ENCODE data around the gene APC2.

DNA sequence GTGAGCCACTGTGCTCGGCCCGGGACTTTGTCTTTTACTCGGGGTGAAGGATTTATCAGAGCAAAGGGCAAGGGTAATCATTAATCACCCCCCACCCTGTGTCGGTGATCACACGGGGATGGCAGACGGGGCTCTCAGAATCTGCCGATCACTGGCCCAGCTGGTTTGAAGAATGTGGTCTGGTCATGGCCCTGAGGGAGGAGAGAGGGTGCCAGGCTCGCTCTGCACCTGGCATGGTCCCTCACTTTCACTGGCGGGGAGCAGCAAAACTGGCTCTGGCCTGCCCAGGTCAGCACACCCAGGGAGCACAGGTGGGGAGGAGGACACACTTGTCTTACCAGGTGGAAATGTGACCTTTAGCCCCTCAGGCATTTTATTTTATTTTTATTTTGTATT lies 51.3 kb downstream of the APC2 start:
- TF ChIP-seq GATA2 (IDR thresholded peaks at IDR 0.05; ENCODE audit: low read depth, low read length) (no peak), GATA3 (IDR thresholded peaks at IDR 0.05; ENCODE audit: low read depth, low read length) (no peak)

All from SH-SY5Y (cell line).